Measurements from ENCODE around the gene RAD52.

Gene RAD52

GRCh38 chr12:949453-950191 lies at the start of gene RAD52:
Gene RAD52, minus strand, starts transcription at chr12:949694. Its CDS starts 16,636 bp downstream, at chr12:933058.
- H3K4me1 Mint-ChIP-seq: peaks cover 19% of the 10 kb centered on the region
- peak; percentile 98 for DNase-seq (ENCODE audit: low spot score in 2 of 2)
- peak; percentile 80 for ATAC-seq (ENCODE audit: low read depth)
- H3K36me3 Mint-ChIP-seq: no peaks in the 10 kb centered on the region
- peak within 1 kb of the TSS; percentile 91 for H3K27ac Mint-ChIP-seq
- H3K9me3 Mint-ChIP-seq: no peaks in the 10 kb centered on the region
- H3K4me3 Mint-ChIP-seq: peak within 1 kb of the TSS; percentile 96
- H3K27me3 Mint-ChIP-seq: no peaks in the 10 kb centered on the region

GRCh38 chr12:998020-998874 lies 48.8 kb upstream of the RAD52 start:
- Mint-ChIP-seq H3K27me3 (no peaks in the 10 kb centered on the region), H3K4me3 (peak overlapping the region; percentile 1), H3K9me3 (no peaks in the 10 kb centered on the region), H3K36me3 (peaks cover 1% of the 10 kb centered on the region), H3K27ac (no peak overlapping the region), H3K4me1 (peaks cover 21% of the 10 kb centered on the region)
- no peak for DNase-seq (ENCODE audit: low spot score in 2 of 2)
- no peak for ATAC-seq (ENCODE audit: low read depth)

- Mint-ChIP-seq H3K9me3 (no peaks in the 10 kb centered on the region), H3K27me3 (no peaks in the 10 kb centered on the region)
Observed at GRCh38 chr12:997505-997904, 48.0 kb upstream of the RAD52 start.

GRCh38 chr12:996881-997280 lies 47.4 kb upstream of the RAD52 start:
- ATAC-seq (ENCODE audit: low read depth) (no peak), DNase-seq (ENCODE audit: low spot score in 2 of 2) (no peak)
- Mint-ChIP-seq H3K9me3 (no peaks in the 10 kb centered on the region), H3K36me3 (peaks cover 1% of the 10 kb centered on the region), H3K4me1 (peaks cover 27% of the 10 kb centered on the region), H3K27me3 (no peaks in the 10 kb centered on the region), H3K27ac (no peak overlapping the region), H3K4me3 (no peak overlapping the region)

More at GRCh38 chr12:997505-997904, 48.0 kb upstream of the RAD52 start:
- Mint-ChIP-seq H3K27ac (no peak overlapping the region), H3K36me3 (peaks cover 1% of the 10 kb centered on the region), H3K4me3 (no peak overlapping the region), H3K4me1 (peaks cover 24% of the 10 kb centered on the region)
- DNase-seq (ENCODE audit: low spot score in 2 of 2) (no peak), ATAC-seq (ENCODE audit: low read depth) (no peak)

GRCh38 chr12:992647-993046 lies 43.2 kb upstream of the RAD52 start:
- ATAC-seq (ENCODE audit: low read depth): no peak
- no peak overlapping the region for H3K4me3 Mint-ChIP-seq
- H3K4me1 Mint-ChIP-seq: peaks cover 27% of the 10 kb centered on the region
- DNase-seq (ENCODE audit: low spot score in 2 of 2): no peak
- H3K36me3 Mint-ChIP-seq: no peaks in the 10 kb centered on the region
- no peak overlapping the region for H3K27ac Mint-ChIP-seq
- no peaks in the 10 kb centered on the region for H3K27me3 Mint-ChIP-seq
- H3K9me3 Mint-ChIP-seq: no peaks in the 10 kb centered on the region

GRCh38 chr12:991350-992333 lies 42.1 kb upstream of the RAD52 start:
- peak overlapping the region; percentile 88 for H3K27ac Mint-ChIP-seq
- ATAC-seq (ENCODE audit: low read depth) (peak; percentile 12), DNase-seq (ENCODE audit: low spot score in 2 of 2) (no peak)
- no peaks in the 10 kb centered on the region for H3K36me3 Mint-ChIP-seq
- H3K27me3 Mint-ChIP-seq: no peaks in the 10 kb centered on the region
- peaks cover 24% of the 10 kb centered on the region for H3K4me1 Mint-ChIP-seq
- peak overlapping the region; percentile 100 for H3K4me3 Mint-ChIP-seq
- no peaks in the 10 kb centered on the region for H3K9me3 Mint-ChIP-seq

- Mint-ChIP-seq H3K36me3 (no peaks in the 10 kb centered on the region), H3K27ac (peak within 1 kb of the TSS; percentile 88), H3K4me1 (peaks cover 23% of the 10 kb centered on the region), H3K27me3 (no peaks in the 10 kb centered on the region), H3K9me3 (no peaks in the 10 kb centered on the region), H3K4me3 (peak within 1 kb of the TSS; percentile 100)
- ATAC-seq (ENCODE audit: low read depth) (peak; percentile 88), DNase-seq (ENCODE audit: low spot score in 2 of 2) (peak; percentile 81 to 90)
Observed at GRCh38 chr12:990661-991349, 41.3 kb upstream of the RAD52 start, which contains the start of gene ERC1. Gene ERC1, plus strand, starts transcription at chr12:991223. Its CDS starts 36,681 bp downstream, at chr12:1027904.

GRCh38 chr12:989751-990660 lies 40.5 kb upstream of the RAD52 start:
- no peaks in the 10 kb centered on the region for H3K9me3 Mint-ChIP-seq
- ATAC-seq (ENCODE audit: low read depth) (peak; percentile 17), DNase-seq (ENCODE audit: low spot score in 2 of 2) (no peak)
- H3K4me3 Mint-ChIP-seq: peak overlapping the region; percentile 87
- no peaks in the 10 kb centered on the region for H3K27me3 Mint-ChIP-seq
- peak overlapping the region; percentile 88 for H3K27ac Mint-ChIP-seq
- peaks cover 16% of the 10 kb centered on the region for H3K4me1 Mint-ChIP-seq
- H3K36me3 Mint-ChIP-seq: no peaks in the 10 kb centered on the region

GRCh38 chr12:989051-989450 lies 39.6 kb upstream of the RAD52 start:
- Mint-ChIP-seq H3K27ac (no peak overlapping the region), H3K4me1 (peaks cover 16% of the 10 kb centered on the region), H3K36me3 (no peaks in the 10 kb centered on the region), H3K4me3 (no peak overlapping the region), H3K9me3 (no peaks in the 10 kb centered on the region), H3K27me3 (no peaks in the 10 kb centered on the region)
- DNase-seq (ENCODE audit: low spot score in 2 of 2) (no peak), ATAC-seq (ENCODE audit: low read depth) (no peak)

GRCh38 chr12:988646-989045 lies 39.2 kb upstream of the RAD52 start:
- no peaks in the 10 kb centered on the region for H3K9me3 Mint-ChIP-seq
- ATAC-seq (ENCODE audit: low read depth) (no peak), DNase-seq (ENCODE audit: low spot score in 2 of 2) (no peak)
- no peak overlapping the region for H3K4me3 Mint-ChIP-seq
- peaks cover 16% of the 10 kb centered on the region for H3K4me1 Mint-ChIP-seq
- H3K36me3 Mint-ChIP-seq: no peaks in the 10 kb centered on the region
- H3K27me3 Mint-ChIP-seq: no peaks in the 10 kb centered on the region
- no peak overlapping the region for H3K27ac Mint-ChIP-seq

- H3K36me3 Mint-ChIP-seq: no peaks in the 10 kb centered on the region
- no peak for ATAC-seq (ENCODE audit: low read depth)
- H3K9me3 Mint-ChIP-seq: no peaks in the 10 kb centered on the region
- no peaks in the 10 kb centered on the region for H3K27me3 Mint-ChIP-seq
- H3K4me3 Mint-ChIP-seq: no peak overlapping the region
- DNase-seq (ENCODE audit: low spot score in 2 of 2): no peak
- H3K4me1 Mint-ChIP-seq: peaks cover 5% of the 10 kb centered on the region
- H3K27ac Mint-ChIP-seq: no peak overlapping the region
Observed at GRCh38 chr12:981961-982360, 32.5 kb upstream of the RAD52 start.

- H3K27me3 Mint-ChIP-seq: no peaks in the 10 kb centered on the region
- no peaks in the 10 kb centered on the region for H3K9me3 Mint-ChIP-seq
- H3K4me1 Mint-ChIP-seq: peaks cover 5% of the 10 kb centered on the region
- no peak for DNase-seq (ENCODE audit: low spot score in 2 of 2)
- no peak for ATAC-seq (ENCODE audit: low read depth)
- no peak overlapping the region for H3K27ac Mint-ChIP-seq
- H3K4me3 Mint-ChIP-seq: no peak overlapping the region
- no peaks in the 10 kb centered on the region for H3K36me3 Mint-ChIP-seq
Observed at GRCh38 chr12:981176-981828, 31.8 kb upstream of the RAD52 start.

Measured in memory B cell (primary cell).